IMR-90 (cell line): ENCODE results near the gene FARS2. TPM values are rescaled to one million over a fixed set of nuclear protein-coding genes. Genes with fewer than 3 reads are reported as not detected.

ENCODE experiments used
- ATAC-seq: fragments of 200-7000 bp; cut with Tn5 transposase; 2 replicates; pipeline ENCODE4 v1.9.1; 2020; ENCODE audit warnings: low read depth, mild to moderate bottlenecking, moderate library complexity
- BruUV-seq: library from RNA; stranded (reverse); fragments of 400-500 nt; replicated peaks from 2 replicates; lab custom pipeline; 2021; lab: Mats Ljungman, UMichigan
- CTCF ChIA-PET: fragments of 300-600 bp; formaldehyde crosslinking; extraction: SDS; loops from one replicate; lab custom pipeline; 2021; ENCODE audit warnings: antibody characterized with exemption; lab: Yijun Ruan, JAX
- POLR2A ChIA-PET: fragments of 300-600 bp; sonication (Branson Sonifier 250); formaldehyde crosslinking; loops from one replicate; lab custom pipeline; 2022; ENCODE audit warnings: antibody characterized with exemption; ENCODE audit not compliant: unreplicated experiment; lab: Charles Lee
- DNase-seq: peaks from one replicate; pipeline ENCODE4 v3.0.0; 2013
- H2AFZ ChIP-seq: replicated peaks from 2 replicates; pipeline ENCODE3; 2013; ENCODE audit warnings: low read length, mild to moderate bottlenecking; ENCODE audit not compliant: poor library complexity
- H2AK5ac ChIP-seq: 2 replicates; pipeline ENCODE4 v1.6.1; 2013; ENCODE audit warnings: low read depth, low read length, inconsistent platforms
- H2AK9ac ChIP-seq: replicated peaks from 2 replicates; pipeline ENCODE3; 2013; ENCODE audit warnings: mild to moderate bottlenecking, low read depth, low read length, moderate library complexity; ENCODE audit not compliant: poor library complexity
- H2BK120ac ChIP-seq: 2 replicates; pipeline ENCODE4 v1.6.1; 2013; ENCODE audit warnings: low read depth, low read length, inconsistent platforms
- H2BK15ac ChIP-seq: 3 replicates; pipeline ENCODE4 v1.6.1; 2013; ENCODE audit warnings: low read depth, low read length, inconsistent platforms
- H2BK20ac ChIP-seq: 2 replicates; pipeline ENCODE4 v1.6.1; 2013; ENCODE audit warnings: low read depth, mild to moderate bottlenecking, inconsistent platforms, low read length, moderate library complexity
- H2BK5ac ChIP-seq: 2 replicates; pipeline ENCODE4 v1.6.1; 2013; ENCODE audit warnings: mild to moderate bottlenecking, low read depth, low read length, inconsistent platforms; ENCODE audit not compliant: poor library complexity, severe bottlenecking
- H3K14ac ChIP-seq: replicated peaks from 2 replicates; pipeline ENCODE4 v1.6.1; 2013; ENCODE audit warnings: low read depth, low read length, inconsistent platforms
- H3K18ac ChIP-seq: 2 replicates; pipeline ENCODE4 v1.6.1; 2013; ENCODE audit warnings: low read depth, low read length, control low read depth
- H3K23ac ChIP-seq: 2 replicates; pipeline ENCODE4 v1.6.1; 2013; ENCODE audit warnings: low read depth, low read length, inconsistent platforms
- H3K27ac ChIP-seq: 2 replicates; pipeline ENCODE4 v1.5.1; 2013; ENCODE audit warnings: mild to moderate bottlenecking, control low read depth, low read length; ENCODE audit not compliant: insufficient read depth
- H3K27me3 ChIP-seq: 2 replicates; pipeline ENCODE4 v1.6.1; 2013; ENCODE audit warnings: low read length; ENCODE audit not compliant: control insufficient read depth, insufficient read depth
- H3K36me3 ChIP-seq: 2 replicates; pipeline ENCODE4 v1.6.1; 2013; ENCODE audit warnings: low read length, mixed read lengths; ENCODE audit not compliant: control insufficient read depth, insufficient read depth
- H3K4ac ChIP-seq: 2 replicates; pipeline ENCODE4 v1.6.1; 2013; ENCODE audit warnings: low read depth, low read length, inconsistent platforms
- H3K4me1 ChIP-seq: 2 replicates; pipeline ENCODE4 v1.6.1; 2013; ENCODE audit warnings: low read length, mixed read lengths; ENCODE audit not compliant: control insufficient read depth, insufficient read depth
- H3K4me2 ChIP-seq: 2 replicates; pipeline ENCODE4 v1.6.1; 2013; ENCODE audit warnings: low read depth, mild to moderate bottlenecking, control low read depth, low read length, moderate library complexity
- H3K4me3 ChIP-seq: 2 replicates; pipeline ENCODE4 v1.5.1; 2013; ENCODE audit warnings: low read depth, mild to moderate bottlenecking, control low read depth, low read length, moderate library complexity; ENCODE audit not compliant: insufficient read depth
- H3K56ac ChIP-seq: 2 replicates; pipeline ENCODE4 v1.6.1; 2013; ENCODE audit warnings: low read length, inconsistent platforms; ENCODE audit not compliant: insufficient read depth; ENCODE audit errors: extremely low read depth
- H3K79me1 ChIP-seq, 2 experiments: 2 replicates each; pipeline ENCODE4 v1.6.1; 2013; ENCODE audit warnings: low read length in 2 of 2, inconsistent platforms in 1 of 2, low read depth in 1 of 2
- H3K9ac ChIP-seq: 2 replicates; pipeline ENCODE4 v1.6.1; 2013; ENCODE audit warnings: low read depth, low read length, control low read depth
- H3K9me1 ChIP-seq: 2 replicates; pipeline ENCODE4 v1.6.1; 2013; ENCODE audit warnings: low read length, inconsistent platforms; ENCODE audit not compliant: insufficient read depth
- H3K9me3 ChIP-seq: 2 replicates; pipeline ENCODE4 v1.6.1; 2013; ENCODE audit warnings: low read length; ENCODE audit not compliant: control insufficient read depth, insufficient read depth
- H4K20me1 ChIP-seq: 2 replicates; pipeline ENCODE4 v1.6.1; 2013; ENCODE audit warnings: low read length, inconsistent platforms; ENCODE audit not compliant: insufficient read depth
- H4K5ac ChIP-seq: 2 replicates; pipeline ENCODE4 v1.6.1; 2013; ENCODE audit warnings: mild to moderate bottlenecking, low read depth, low read length, control low read depth
- H4K8ac ChIP-seq, 2 experiments: 2 replicates each; pipeline ENCODE4 v1.6.1; 2013; ENCODE audit warnings: low read depth in 2 of 2, low read length in 2 of 2, control low read depth in 1 of 2, inconsistent platforms in 1 of 2
- H4K91ac ChIP-seq: 2 replicates; pipeline ENCODE4 v1.6.1; 2013; ENCODE audit warnings: low read depth, low read length, inconsistent platforms; ENCODE audit not compliant: insufficient read depth
- FOS ChIP-seq: fragments of 150-350 bp; IDR thresholded peaks from 2 replicates; pipeline ENCODE4 v1.6.1; 2016; ENCODE audit warnings: low read depth, low read length
- MXI1 ChIP-seq: IDR thresholded peaks from 2 replicates; pipeline ENCODE4 v1.6.1; 2012; ENCODE audit warnings: low read depth, mild to moderate bottlenecking, low read length, moderate library complexity, borderline replicate concordance
- WGBS, 2 experiments: methylation state at CpG; one replicate each; pipeline versions ENCODE4 v1.1.5 to v1.1.7; 2013; ENCODE audit warnings: missing lambda C conversion rate in 2 of 2; ENCODE audit not compliant: insufficient read length in 1 of 2; ENCODE audit errors: extremely low coverage in 2 of 2; 5-methylcytosine and 5-hydroxymethylcytosine counted together
- dilution Hi-C: fragments of 300-500 bp; cut with HindIII; formaldehyde crosslinking; loops from one replicate; pipeline ENCODE4 v1.14.3; 2018; ENCODE audit warnings: low sequenced_read_pairs; ENCODE audit not compliant: unreplicated experiment
- in situ Hi-C: fragments of 300-500 bp; cut with MboI; formaldehyde crosslinking; loops from 3 replicates; pipeline ENCODE4 v1.14.3; 2019; ENCODE audit warnings: low sequenced_read_pairs, inconsistent platforms, mixed read lengths
- intact Hi-C: fragments of 100-400 bp; cut with micrococcal nuclease; formaldehyde crosslinking; loops from 2 replicates; pipeline ENCODE4 v1.10.0; 2022
- polyA plus RNA-seq, 3 experiments: library from polyadenylated mRNA; depleted of rRNA; stranded (reverse); fragments of >200 nt; gene quantifications; 2 replicates each; pipeline ENCODE4 v1.2.3, GENCODE V29; 2012; ENCODE audit warnings: low replicate concordance in 1 of 3
- total RNA-seq: library from RNA; depleted of rRNA; stranded (reverse); fragments of >200 nt; gene quantifications from 2 replicates; pipeline ENCODE4 v1.2.3, GENCODE V29; 2012

Gene FARS2
- total and polyA plus RNA-seq, 2 of the 4 experiments (the other 2 are of a cell fraction) = 12.1 to 28.9 TPM

GRCh38 chr6:5334341-5334740, 73.0 kb downstream of the FARS2 start:
- H3K9me3 ChIP-seq = no peaks in the 10 kb centered on the region

More at GRCh38 chr6:5334341-5334740, 73.0 kb downstream of the FARS2 start:
- WGBS, 2 experiments = no CpG with 5 or more reads among the region's 1 CpG
- intact Hi-C loops (no loop called here), dilution Hi-C loops (no loop called here), in situ Hi-C loops (no loop called here)
- H3K27me3 ChIP-seq = no peaks in the 10 kb centered on the region
- no peaks in the 10 kb centered on the region for H3K9me1 ChIP-seq
- no peaks in the 10 kb centered on the region for H3K36me3 ChIP-seq
- H3K27ac ChIP-seq = no peak overlapping the region
- H2BK120ac ChIP-seq = no peak overlapping the region
- no peak overlapping the region for H3K4ac ChIP-seq
- H2AK9ac ChIP-seq = no peak overlapping the region
- H2AK5ac ChIP-seq = no peak overlapping the region
- POLR2A ChIA-PET = no interaction called here
- no peak overlapping the region for H2BK20ac ChIP-seq
- H3K9ac ChIP-seq = no peak overlapping the region
- no peaks in the 10 kb centered on the region; the same call in 1 of the 2 replicates for H4K20me1 ChIP-seq
- no peak overlapping the region for H3K18ac ChIP-seq
- H2BK15ac ChIP-seq = no peak overlapping the region
- H3K79me1 ChIP-seq = peaks cover 3 to 12% of the 10 kb centered on the region in 2 experiments; a peak in 3 of 4 replicates
- H3K56ac ChIP-seq = no peak overlapping the region
- no peak overlapping the region for H3K4me2 ChIP-seq
- no peak for TF ChIP-seq MXI1
- TF ChIP-seq FOS = no peak
- no peak overlapping the region for H3K4me3 ChIP-seq
- H4K8ac ChIP-seq = no peak overlapping the region
- no peak overlapping the region for H2AFZ ChIP-seq
- H2BK5ac ChIP-seq = no peak overlapping the region
- no peak overlapping the region for H4K91ac ChIP-seq
- H3K4me1 ChIP-seq = no peaks in the 10 kb centered on the region
- DNase-seq (peak; percentile 37), ATAC-seq (0 out of 2 replicates have a peak, but pooled peaks have one; percentile 24)
- no TSS peak for BruUV-seq
- no peak overlapping the region for H4K5ac ChIP-seq
- H3K23ac ChIP-seq = no peak overlapping the region
- H3K14ac ChIP-seq = no peak overlapping the region
- CTCF ChIA-PET = no interaction called here
